CD4-positive, alpha-beta T cell treated with Interleukin-12 subunit alpha and Interleukin-12 subunit beta, for 1 hour (primary cell): Measurements from ENCODE around the gene ZBTB8A.
"Not testable (repeated sequence)": the region's sequence is repeated elsewhere in the genome, so short reads cannot be mapped to it uniquely, and the experiment has no call there.

Source experiments
- DNase-seq: peaks from one replicate; pipeline ENCODE4 v3.0.0-alpha.2; 2020

Gene ZBTB8A

DNA sequence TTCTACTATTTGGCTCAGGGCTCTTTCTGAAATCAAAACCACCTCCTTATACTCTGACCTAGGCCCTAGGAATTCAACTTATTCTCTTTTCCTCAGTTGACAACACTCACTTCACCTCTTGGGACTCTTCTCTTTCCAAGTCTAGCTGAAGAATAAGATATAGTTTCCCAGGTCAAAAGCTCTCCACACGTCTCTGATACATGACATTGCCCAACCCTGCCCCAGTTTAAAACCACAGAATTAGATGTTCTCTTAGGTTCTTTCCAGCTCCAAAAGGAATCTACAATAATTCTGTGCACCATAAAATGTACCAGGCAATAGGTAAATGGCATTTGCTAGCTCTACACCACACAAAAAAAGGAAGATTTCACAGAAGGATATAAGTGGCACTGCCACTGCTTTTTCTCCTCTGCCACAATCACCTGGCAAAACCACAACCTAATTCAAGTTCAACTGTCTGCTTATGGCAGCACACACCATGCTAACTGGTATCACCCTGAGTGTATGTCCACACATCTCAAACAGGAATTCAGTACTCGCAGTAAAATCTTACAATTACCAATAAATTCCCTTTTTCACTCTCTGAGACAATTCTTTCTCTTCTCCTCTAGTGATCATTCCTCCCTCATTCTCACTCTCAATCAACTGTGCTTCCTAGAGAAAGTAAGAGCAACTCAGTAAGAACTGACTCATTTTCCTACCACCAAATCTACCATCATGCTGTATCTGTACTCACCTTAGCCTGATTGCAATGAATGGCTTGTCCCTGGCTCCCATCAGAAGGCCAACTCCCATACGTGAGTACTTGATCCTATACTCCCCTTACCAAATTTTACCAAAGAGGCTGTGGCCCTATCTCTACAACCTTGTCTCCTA is 83.8 kb downstream of the ZBTB8A start:
- no peak for DNase-seq

DNA sequence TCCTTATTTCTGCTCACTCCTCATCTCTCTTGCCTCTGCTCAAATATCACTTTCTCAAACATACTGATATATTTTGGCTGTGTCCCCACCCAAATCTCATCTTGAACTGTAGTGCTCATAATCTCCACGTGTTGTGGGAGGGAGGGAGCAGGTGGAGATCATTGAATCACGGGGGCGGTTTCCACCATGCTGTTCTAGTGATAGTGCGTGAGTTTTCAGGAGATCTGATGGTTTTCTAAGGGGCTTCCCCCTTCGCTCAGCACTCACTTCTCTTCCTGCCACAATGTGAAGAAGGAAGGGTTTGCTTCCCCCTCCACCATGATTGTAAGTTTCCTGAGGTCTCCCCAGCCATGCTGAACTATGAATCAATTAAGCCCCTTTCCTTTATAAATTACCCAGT is 84.5 kb downstream of the ZBTB8A start:
- DNase-seq, result no peak

DNA sequence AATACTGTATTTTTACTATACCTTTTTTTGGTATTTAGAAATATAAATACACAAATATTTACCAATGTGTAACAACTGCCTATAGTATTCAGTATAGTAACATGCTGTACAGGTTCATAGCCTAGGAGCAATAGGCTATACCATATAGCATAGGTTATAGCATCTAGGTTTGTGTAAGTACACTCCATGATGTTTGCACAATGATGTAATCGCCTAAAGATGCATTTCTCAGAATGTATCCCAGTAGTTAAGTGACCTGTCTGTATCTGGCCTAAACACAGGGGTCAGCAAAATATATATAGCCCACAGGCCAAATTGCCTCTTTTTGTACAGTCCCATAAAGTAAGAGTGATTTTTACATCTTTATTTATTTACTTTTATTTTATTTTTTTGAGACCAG is 86.9 kb downstream of the ZBTB8A start:
- no peak for DNase-seq

DNA sequence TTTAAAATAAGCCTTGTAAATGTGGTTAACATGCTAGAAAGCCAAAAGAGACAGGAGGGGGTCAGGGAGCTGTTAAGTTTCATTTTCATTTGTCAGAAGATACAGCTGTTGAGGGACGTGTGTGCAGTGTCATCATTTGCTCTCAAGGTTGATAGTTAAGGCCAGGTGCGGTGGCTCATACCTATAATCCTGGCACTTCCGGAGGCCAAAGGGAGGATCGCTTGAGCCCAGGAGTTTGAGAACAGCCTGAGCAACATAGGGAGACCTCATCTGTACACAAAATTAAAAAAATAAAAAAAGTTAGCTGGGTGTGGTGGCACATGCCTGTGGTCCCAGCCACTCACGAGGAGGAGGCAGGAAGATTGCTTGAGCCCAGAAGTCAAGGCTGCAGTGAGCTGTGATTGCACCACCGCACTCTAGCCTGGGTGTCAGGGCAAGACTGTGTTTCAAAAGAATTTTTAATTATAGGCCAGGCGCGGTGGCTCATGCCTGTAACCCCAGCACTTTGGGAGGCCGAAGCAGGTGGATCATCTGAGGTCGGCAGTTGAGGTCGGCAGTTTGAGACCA is 88.5 kb downstream of the ZBTB8A start:
- DNase-seq, result peak; percentile 43

DNA sequence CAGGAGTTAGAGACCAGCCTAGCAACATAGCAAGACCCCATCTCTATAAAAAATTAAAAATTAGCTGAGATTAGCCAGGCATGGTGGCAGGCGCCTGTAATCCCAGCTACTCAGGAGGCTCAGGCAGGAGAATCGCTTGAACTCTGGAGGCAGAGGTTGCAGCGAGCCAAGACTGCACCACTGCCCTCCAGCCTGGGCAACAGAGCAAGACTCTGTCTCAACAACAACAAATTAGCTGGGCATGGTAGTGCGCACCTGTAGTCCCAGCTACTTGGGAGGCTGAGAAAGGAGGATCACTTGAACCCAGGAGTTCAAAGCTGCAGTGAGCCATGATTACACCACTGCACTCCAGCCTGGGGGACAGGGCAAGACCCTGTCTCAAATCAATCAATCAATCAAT is 90.9 kb downstream of the ZBTB8A start:
- DNase-seq, result not testable (repeated sequence)

DNA sequence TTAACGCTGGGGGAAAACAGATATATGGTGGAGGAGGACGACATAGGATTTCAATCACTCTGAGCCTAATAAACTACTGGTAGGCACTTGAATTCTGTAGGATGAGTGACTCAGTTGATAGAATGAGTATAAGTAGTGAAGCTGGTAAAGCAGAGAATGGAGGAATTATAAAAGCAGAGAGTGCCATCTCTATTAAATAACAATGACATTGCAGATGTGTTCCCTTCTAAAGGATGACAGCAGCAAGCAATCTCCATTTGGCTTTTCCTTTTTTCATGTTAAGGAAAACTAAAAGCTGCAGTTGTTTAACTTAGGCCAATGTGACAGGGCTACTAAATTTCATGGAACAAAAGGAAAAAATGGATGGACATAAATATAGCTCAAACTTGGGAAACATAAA is 93.6 kb downstream of the ZBTB8A start:
- no peak for DNase-seq

DNA sequence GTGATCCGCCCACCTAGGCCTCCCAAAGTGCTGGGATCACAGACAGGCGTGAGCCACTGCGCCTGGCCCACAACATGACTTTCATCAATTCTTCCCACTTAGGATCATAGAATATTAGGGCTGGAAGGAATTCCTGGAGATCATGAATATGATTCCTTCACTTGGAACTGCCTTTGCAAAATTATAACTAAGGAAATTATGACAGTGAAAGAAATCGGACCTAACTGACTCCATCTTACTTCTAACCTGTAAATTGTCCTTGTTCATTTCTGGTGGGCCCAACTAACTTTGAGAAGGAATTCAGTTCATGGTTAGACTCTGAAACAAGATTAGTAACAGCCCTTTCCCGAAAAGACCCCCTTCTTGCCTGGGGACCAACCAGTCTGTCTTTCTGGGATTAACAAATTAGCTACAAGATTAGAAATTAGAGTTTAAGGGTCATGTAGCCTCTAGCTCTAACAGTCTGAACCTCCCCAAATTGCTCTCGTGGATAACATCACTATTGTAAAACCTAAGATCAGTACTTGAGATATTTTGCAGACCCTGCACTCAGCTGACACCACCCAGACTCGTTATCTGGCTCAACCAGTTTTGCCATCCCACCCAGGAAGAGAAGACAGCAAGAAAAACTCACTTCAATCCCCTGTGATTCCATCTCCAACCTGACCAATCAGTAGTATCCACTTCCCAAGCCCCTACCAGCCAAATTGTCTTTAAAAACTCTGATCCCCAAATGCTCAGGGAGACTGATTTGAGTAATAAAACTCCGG is 96.5 kb downstream of the ZBTB8A start:
- DNase-seq, result no peak

DNA sequence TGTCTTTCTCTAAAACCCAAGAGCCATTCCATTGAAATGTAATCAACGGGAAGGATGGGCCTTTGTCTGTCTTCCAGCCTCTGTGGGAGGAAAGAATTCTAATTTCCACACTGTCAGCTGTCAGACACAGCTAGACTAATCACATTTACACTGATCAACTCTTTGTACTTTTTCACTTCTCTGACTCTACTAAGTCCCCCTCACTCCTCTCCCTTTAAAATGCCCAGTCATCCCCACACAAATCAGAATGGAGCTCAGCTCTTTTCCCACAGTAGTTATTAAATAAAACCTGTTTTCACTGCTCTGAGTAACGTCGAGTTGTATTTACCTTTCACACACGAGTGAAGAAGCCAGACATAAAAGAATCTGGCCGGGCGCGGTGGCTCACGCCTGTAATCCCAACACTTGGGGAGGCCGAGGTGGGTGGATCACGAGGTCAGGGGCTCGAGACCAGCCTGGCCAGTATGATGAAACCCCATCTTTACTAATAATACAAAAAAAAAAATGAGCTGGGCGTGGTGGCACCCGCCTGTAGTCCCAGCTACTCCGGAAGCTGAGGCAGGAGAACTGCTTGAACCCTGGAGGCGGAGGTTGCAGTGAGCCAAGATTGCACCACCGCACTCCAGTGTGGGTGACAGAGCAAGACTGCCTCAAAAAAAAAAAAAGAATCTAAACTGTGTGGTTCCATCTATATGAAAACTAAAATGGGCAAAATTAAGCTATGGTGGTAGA is 97.9 kb downstream of the ZBTB8A start:
- no peak for DNase-seq

DNA sequence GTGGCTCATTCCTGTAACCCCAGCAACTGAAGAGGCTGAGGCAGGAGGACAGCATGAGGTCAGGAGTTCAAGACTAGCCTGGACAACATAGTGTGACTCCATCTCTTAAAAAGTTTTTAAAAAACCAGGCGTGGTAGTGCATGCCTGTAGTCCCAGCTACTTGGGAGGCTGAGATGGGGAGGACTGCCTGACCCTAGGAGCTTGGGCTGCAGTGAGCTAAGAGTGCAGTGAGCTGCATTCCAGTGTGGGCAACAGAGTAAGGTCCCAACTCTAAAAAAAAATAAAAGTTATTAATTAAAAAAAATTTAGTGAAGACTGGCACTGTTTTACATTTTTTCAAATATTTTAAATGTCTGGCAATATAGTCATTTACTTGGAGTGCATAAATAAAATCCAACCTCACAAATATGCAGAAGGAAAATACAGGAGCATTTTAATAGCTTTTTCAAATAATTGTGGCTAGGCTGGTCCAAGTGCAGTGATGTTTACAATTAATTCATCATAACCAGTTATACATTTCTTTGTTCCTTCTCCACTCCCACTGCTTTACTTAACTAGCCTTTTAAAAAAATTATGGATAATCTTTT is 100.4 kb downstream of the ZBTB8A start:
- DNase-seq, result no peak

DNA sequence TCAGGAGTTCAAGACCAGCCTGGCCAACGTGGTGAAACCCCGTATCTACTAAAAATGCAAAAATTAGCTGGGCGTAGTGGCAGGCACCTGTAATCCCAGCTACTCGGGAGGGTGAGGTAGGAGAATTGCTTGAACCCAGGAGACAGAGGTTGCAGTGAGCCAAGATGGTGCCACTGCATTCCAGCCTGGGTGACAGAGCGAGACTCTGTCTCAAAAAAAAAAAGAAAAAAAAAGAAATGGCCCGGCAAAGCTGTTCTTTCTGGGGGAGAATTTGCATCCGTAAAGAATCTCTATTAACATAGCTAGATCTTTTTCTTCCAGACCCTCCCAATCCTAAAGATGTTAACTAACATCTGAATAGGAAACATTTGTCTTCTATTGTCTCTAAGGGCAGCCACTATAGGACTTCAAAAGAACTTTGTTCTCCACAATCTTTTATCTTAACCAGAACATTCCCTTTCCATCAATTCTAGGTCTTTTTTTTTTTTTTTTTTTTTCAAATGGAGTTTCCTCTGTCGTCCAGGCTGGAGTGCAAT is 103.1 kb downstream of the ZBTB8A start:
- DNase-seq, result not testable (repeated sequence)

DNA sequence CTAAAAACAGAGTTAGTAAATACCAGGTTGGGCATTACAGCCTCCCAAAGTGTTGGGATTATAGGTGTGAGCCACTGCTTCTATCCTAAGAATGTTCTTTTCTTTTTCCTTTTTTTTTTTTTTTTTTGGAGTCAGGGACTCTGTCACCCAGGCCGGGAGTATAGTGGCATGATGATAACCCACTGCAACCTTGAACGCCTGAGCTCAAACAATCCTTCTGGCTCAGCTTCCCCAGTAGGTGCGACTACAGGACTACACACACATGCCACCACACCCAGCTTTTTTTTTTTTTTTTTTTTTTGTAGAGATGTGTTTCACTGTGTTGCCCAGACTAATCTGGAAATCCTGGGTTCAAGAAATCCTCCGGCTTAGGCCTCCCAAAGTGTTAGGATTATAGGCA is 105.2 kb downstream of the ZBTB8A start:
- no peak for DNase-seq

DNA sequence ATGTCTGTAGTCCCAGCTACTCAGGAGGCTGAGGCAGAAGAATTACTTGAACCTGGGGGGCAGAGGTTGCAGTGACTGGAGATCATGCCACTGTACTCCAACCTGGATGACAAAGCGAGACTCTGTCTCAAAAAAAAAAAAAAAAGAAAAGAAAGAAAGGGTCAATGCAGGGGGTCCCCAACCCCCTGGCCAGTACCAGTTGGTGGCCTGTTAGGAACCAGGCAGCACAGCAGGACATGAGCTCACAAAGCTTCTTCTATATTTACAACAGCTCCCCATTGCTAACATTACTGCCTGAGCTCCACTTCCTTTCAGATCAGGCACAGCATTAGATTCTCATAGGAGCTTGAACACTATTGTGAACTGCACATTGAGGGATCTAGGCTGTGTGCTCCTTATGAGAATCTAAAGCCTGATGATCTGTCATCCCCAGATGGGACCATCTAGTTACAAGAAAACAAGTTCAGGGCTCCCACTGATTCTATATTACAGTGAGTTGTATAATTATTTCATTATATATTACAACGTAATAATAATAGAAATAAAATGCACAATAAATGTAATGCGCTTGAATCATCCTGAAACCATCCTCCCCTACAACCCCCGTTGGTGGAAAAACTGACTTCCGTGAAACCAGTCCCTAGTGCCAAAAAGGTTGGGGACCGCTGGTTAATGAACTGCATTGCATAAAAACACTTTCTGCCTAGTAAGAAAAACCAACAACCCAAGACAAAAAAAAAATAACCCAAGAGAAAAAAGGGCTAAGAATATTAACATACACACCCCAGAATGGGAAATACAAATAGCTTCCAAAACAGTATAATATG is 108.3 kb downstream of the ZBTB8A start:
- DNase-seq, result no peak

DNA sequence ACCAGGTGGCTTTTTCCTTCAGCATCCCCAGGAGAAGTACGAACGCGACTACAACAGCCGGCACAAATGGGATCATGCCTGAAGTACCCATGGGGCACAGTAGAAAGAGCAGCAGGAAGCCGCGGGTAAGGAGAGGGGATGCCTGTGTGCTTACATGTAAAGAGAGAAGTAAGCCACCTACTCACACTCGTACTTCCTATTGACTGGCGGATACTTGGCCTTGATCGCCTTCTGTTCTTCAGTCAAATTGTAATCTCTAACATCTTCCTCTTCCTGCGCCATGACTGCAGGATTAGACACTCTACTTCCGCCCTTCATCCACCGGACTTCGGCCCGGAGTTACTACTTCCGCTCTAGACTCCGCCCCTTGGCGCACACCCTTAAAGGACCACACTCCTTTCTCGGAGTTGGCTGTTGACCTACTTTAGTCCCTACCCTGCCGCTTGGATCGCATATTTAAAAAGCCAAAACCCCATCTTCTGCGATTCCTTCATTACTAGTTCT is 111.1 kb downstream of the ZBTB8A start, which contains the start of gene ZBTB8OS:
Gene ZBTB8OS (minus strand): TSS at position 303 of the 504 bp plus-strand sequence. CDS start 21 bp downstream, at position 282.
- peak; percentile 92 for DNase-seq

DNA sequence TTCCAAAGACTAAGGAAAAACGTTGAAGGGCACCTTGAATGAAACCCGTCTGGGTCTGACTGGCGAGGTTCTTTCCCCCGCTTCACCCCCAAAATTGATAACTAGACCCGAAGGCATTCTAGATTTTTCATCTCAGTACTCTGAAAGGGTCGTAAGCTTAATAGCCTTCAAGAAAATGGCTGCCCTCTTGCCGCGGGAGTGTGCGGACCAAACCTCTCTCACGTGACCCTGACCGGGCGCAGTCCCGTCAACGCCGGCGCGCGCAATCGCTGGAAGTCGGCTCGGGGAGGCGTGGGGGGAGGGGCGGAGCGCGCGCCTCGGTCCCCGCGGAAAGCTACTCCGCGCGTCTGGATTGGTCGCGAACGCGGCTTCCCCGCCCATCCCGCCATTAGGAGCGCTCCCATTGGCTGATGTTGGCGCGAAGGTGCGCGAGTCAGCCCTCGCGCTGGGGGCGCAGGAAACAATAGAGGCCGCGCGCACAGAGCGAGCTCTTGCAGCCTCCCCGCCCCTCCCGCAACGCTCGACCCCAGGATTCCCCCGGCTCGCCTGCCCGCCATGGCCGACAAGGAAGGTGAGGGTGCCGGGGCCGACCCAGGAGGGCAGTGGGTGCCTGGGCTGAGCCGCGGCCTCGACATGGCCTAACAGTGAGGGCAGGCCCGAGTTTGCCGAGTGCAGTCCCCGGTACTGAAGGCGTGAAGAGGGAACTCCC is 111.7 kb downstream of the ZBTB8A start, which contains the start of gene RBBP4:
Gene RBBP4 (plus strand): TSS at position 457 of the 709 bp plus-strand sequence. CDS start 99 bp downstream, at position 556.
- DNase-seq, result peak; percentile 99

DNA sequence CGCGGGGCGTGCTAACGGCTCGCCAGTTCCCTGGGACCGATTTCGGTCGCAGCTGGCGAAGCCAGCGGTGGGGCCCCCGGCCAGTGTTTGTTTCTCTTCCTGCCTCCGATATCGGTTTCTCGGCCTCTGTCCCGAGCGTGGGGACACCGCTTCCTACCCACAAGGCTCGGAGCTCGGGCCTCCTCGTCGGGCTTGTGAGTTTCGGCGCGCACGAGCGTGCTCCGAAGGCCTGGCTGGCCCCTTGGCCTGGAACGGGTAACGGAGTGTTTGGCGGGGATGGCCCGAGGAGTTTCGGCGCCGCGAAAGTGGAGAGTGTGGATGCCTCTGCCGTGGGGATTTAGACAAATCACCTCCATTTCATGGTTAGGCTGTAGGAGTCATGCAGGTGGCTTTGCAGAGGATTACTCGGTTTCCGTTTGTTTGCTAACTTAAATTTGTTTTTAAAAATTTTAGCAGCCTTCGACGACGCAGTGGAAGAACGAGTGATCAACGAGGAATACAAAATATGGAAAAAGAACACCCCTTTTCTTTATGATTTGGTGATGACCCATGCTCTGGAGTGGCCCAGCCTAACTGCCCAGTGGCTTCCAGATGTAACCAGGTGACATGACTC is 112.3 kb downstream of the ZBTB8A start:
- DNase-seq, result no peak

DNA sequence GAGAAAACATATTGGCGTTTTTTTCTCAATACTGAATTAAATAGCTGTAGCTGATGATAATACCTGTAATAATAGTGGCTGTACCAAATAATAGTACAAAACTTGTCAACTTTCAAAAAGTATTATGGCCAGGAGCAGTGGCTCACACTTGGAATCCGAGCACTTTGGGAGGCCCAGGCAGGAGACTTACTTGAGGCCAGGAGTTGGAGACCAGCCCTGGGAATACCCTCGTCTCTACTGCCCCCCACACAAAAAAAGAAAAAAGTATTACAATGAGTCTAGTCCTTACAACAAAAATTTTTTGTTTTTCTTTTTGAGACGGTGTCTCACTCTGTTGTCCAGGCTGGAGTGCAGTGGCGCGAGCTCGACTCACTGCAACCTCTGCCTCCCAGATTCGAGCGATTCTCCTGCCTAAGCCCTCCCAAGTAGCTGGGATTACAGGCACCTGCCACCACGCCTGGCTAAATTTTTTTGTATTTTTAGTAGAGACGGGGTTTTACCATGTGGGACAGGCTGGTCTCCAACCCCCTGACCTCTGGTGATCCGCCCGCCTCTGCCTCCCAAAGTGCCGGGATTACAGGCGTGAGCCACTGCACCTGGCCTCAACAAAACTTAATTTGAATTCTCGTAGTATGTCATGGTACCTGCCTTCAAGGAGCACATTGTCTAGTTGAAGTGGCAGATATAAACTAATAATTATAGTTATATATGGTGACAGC is 113.2 kb downstream of the ZBTB8A start:
- DNase-seq, result no peak
